H1 (cell line): ENCODE results near the gene IL1RAPL1. TPM values are rescaled to one million over a fixed set of nuclear protein-coding genes. Genes with fewer than 3 reads are reported as not detected.

Experiments used
- CTCF ChIA-PET: fragments of 300-600 bp; sonication (Branson Sonifier 250); formaldehyde crosslinking; loops from one replicate; lab custom pipeline; 2021; ENCODE audit not compliant: partially characterized antibody; lab: Charles Lee
- POLR2A ChIA-PET: fragments of 300-600 bp; sonication (Branson Sonifier 250); formaldehyde crosslinking; loops from one replicate; lab custom pipeline; 2021; ENCODE audit warnings: inconsistent platforms; ENCODE audit not compliant: partially characterized antibody; lab: Charles Lee
- DNase-seq, 2 experiments: peaks; one replicate each; pipeline versions ENCODE4 v3.0.0 to v3.0.0-alpha.2; 2010 to 2022; ENCODE audit warnings: low spot score in 2 of 2, low read depth in 1 of 2, mixed read lengths in 1 of 2
- FAIRE-seq: peaks from 2 replicates; lab custom pipeline; 2011; peaks lifted over from hg19 to GRCh38; lab: Jason Lieb, UNC
- H2AFZ ChIP-seq: 2 replicates; pipeline ENCODE4 v1.8.1; 2012; ENCODE audit warnings: low read length, inconsistent platforms
- H2AK5ac ChIP-seq: 2 replicates; pipeline ENCODE4 v1.6.1; 2013; ENCODE audit warnings: low read depth, low read length
- H2BK120ac ChIP-seq: replicated peaks from 2 replicates; pipeline ENCODE3; 2013; ENCODE audit warnings: low read depth, low read length, inconsistent platforms
- H2BK12ac ChIP-seq: 2 replicates; pipeline ENCODE4 v1.6.1; 2013; ENCODE audit warnings: low read depth, low read length
- H2BK15ac ChIP-seq: 2 replicates; pipeline ENCODE4 v1.6.1; 2013; ENCODE audit warnings: low read length
- H2BK20ac ChIP-seq: 2 replicates; pipeline ENCODE4 v1.6.1; 2013; ENCODE audit warnings: low read length
- H2BK5ac ChIP-seq: 2 replicates; pipeline ENCODE4 v1.6.1; 2013; ENCODE audit warnings: low read depth, low read length
- H3K14ac ChIP-seq: 2 replicates; pipeline ENCODE4 v1.6.1; 2013; ENCODE audit warnings: inconsistent platforms; ENCODE audit not compliant: insufficient read length
- H3K18ac ChIP-seq: 2 replicates; pipeline ENCODE4 v1.6.1; 2013; ENCODE audit warnings: low read length; ENCODE audit errors: extremely low read depth
- H3K23ac ChIP-seq: 2 replicates; pipeline ENCODE4 v1.6.1; 2013; ENCODE audit warnings: inconsistent platforms; ENCODE audit not compliant: insufficient read length
- H3K23me2 ChIP-seq: 2 replicates; pipeline ENCODE4 v1.6.1; 2013; ENCODE audit warnings: low read depth, low read length
- H3K27ac ChIP-seq: 2 replicates; pipeline ENCODE4 v1.6.1; 2011; ENCODE audit warnings: low read depth, low read length, inconsistent platforms
- H3K27me3 ChIP-seq, 4 experiments: replicated peaks in 1 of 4; 1 replicate in 1 of 4; 2 replicates in 3 of 4; pipeline versions ENCODE4 v1.6.1 to v1.8.1; 2011 to 2013; ENCODE audit warnings: low read length in 3 of 4, mild to moderate bottlenecking in 3 of 4, inconsistent platforms in 2 of 4, mixed read lengths in 2 of 4, moderate library complexity in 1 of 4; ENCODE audit not compliant: control insufficient read depth in 3 of 4, insufficient read depth in 3 of 4; ENCODE audit errors: extremely low read depth in 1 of 4
- H3K36me3 ChIP-seq, 4 experiments: 2 replicates each; pipeline versions ENCODE4 v1.6.1 to v1.8.1; 2011 to 2013; ENCODE audit warnings: mild to moderate bottlenecking in 4 of 4, low read length in 3 of 4, moderate library complexity in 2 of 4, control low read depth in 1 of 4, inconsistent platforms in 1 of 4; ENCODE audit not compliant: insufficient read depth in 4 of 4, control insufficient read depth in 2 of 4
- H3K4ac ChIP-seq: replicated peaks from 2 replicates; pipeline ENCODE3; 2013; ENCODE audit warnings: low read length, low read depth, mixed read lengths, inconsistent platforms; ENCODE audit not compliant: insufficient read length
- H3K4me1 ChIP-seq, 4 experiments: replicated peaks in 1 of 4; 1 replicate in 1 of 4; 2 replicates in 3 of 4; pipeline versions ENCODE4 v1.6.1 to v1.8.1; 2011 to 2013; ENCODE audit warnings: low read length in 3 of 4, inconsistent platforms in 2 of 4, mixed read lengths in 1 of 4; ENCODE audit not compliant: insufficient read depth in 4 of 4, control insufficient read depth in 3 of 4
- H3K4me2 ChIP-seq, 2 experiments: 2 replicates each; pipeline versions ENCODE4 v1.6.1 to v1.8.1; 2011 to 2013; ENCODE audit warnings: low read depth in 2 of 2, low read length in 2 of 2, control low read depth in 1 of 2, inconsistent platforms in 1 of 2, mild to moderate bottlenecking in 1 of 2; ENCODE audit not compliant: insufficient read depth in 1 of 2
- H3K4me3 ChIP-seq, 4 experiments: fragments of 200-600, 300-600 bp in 1 of 4; sonication (generic), shearing (Covaris generic), sonication (Bioruptor Twin) in 1 of 4; 2 replicates each; pipeline versions ENCODE4 v1.5.1 to v1.8.1; 2011 to 2016; ENCODE audit warnings: low read length in 4 of 4, low read depth in 3 of 4, control low read depth in 2 of 4, inconsistent platforms in 2 of 4, mild to moderate bottlenecking in 2 of 4, mixed read lengths in 1 of 4, moderate library complexity in 1 of 4; ENCODE audit not compliant: insufficient read depth in 2 of 4; ENCODE audit errors: extremely low read depth in 1 of 4
- H3K56ac ChIP-seq: replicated peaks from 2 replicates; pipeline ENCODE3; 2013; ENCODE audit warnings: low read depth, mild to moderate bottlenecking, mixed read lengths, low read length, inconsistent platforms; ENCODE audit not compliant: insufficient read length
- H3K79me1 ChIP-seq: 2 replicates; pipeline ENCODE4 v1.6.1; 2013; ENCODE audit warnings: low read depth, low read length, control low read depth
- H3K79me2 ChIP-seq, 2 experiments: 2 replicates each; pipeline versions ENCODE4 v1.6.1 to v1.8.1; 2012 to 2013; ENCODE audit warnings: low read length in 2 of 2, mild to moderate bottlenecking in 2 of 2, inconsistent platforms in 1 of 2; ENCODE audit not compliant: insufficient read depth in 2 of 2, control insufficient read depth in 1 of 2
- H3K9ac ChIP-seq, 4 experiments: replicated peaks in 1 of 4; 1 replicate in 1 of 4; 2 replicates in 3 of 4; pipeline versions ENCODE4 v1.6.1 to v1.8.1; 2011 to 2013; ENCODE audit warnings: low read depth in 3 of 4, low read length in 3 of 4, control low read depth in 2 of 4, mild to moderate bottlenecking in 2 of 4, moderate library complexity in 2 of 4, inconsistent platforms in 1 of 4; ENCODE audit errors: extremely low read depth in 1 of 4
- H3K9me3 ChIP-seq, 2 experiments: 2 replicates each; pipeline versions ENCODE4 v1.6.1 to v1.8.1; 2012 to 2013; ENCODE audit warnings: mild to moderate bottlenecking in 2 of 2, moderate library complexity in 2 of 2, control low read depth in 1 of 2, inconsistent platforms in 1 of 2, low read depth in 1 of 2, low read length in 1 of 2, mixed read lengths in 1 of 2; ENCODE audit not compliant: insufficient read depth in 2 of 2
- H4K20me1 ChIP-seq, 2 experiments: replicated peaks in 1 of 2; 2 replicates each; pipeline versions ENCODE3 to v1.8.1; 2011 to 2013; ENCODE audit warnings: inconsistent platforms in 2 of 2, low read length in 2 of 2, mild to moderate bottlenecking in 1 of 2; ENCODE audit not compliant: insufficient read depth in 2 of 2, control insufficient read depth in 1 of 2
- H4K5ac ChIP-seq: 2 replicates; pipeline ENCODE4 v1.6.1; 2013; ENCODE audit warnings: low read length, low read depth, mixed read lengths, inconsistent platforms; ENCODE audit not compliant: insufficient read length
- H4K8ac ChIP-seq: 2 replicates; pipeline ENCODE4 v1.8.0; 2013; ENCODE audit warnings: mild to moderate bottlenecking, moderate library complexity, low read length, inconsistent platforms; ENCODE audit not compliant: insufficient read depth; ENCODE audit errors: extremely low read depth
- H4K91ac ChIP-seq: replicated peaks from 2 replicates; pipeline ENCODE3; 2013; ENCODE audit warnings: low read length, mixed read lengths, inconsistent platforms; ENCODE audit not compliant: insufficient read length
- CBX8 ChIP-seq: fragments of 300-800, 300-1000 bp; sonication (generic); IDR thresholded peaks from 2 replicates; pipeline ENCODE4 v1.7.1; 2016; ENCODE audit warnings: low read depth, low read length, borderline replicate concordance
- CREB1 ChIP-seq: IDR thresholded peaks from 2 replicates; pipeline ENCODE4 v1.6.1; 2012; ENCODE audit warnings: inconsistent platforms
- JUND ChIP-seq: IDR thresholded peaks from 2 replicates; pipeline ENCODE4 v1.6.1; 2011; ENCODE audit warnings: mild to moderate bottlenecking, improper control_type of control experiment, low read length
- PHF8 ChIP-seq: fragments of 200-600 bp; sonication (generic); conservative IDR thresholded peaks from 2 replicates; pipeline ENCODE4 v1.7.1; 2012; ENCODE audit warnings: low read depth, mild to moderate bottlenecking, inconsistent platforms, low read length, moderate library complexity
- POU5F1 ChIP-seq: IDR thresholded peaks from 2 replicates; pipeline ENCODE4 v1.6.1; 2011; ENCODE audit warnings: low read depth, mild to moderate bottlenecking, low read length, moderate library complexity
- RXRA ChIP-seq: IDR thresholded peaks from 2 replicates; pipeline ENCODE4 v1.6.1; 2011; ENCODE audit warnings: low read depth, mild to moderate bottlenecking, low read length, moderate library complexity; ENCODE audit not compliant: insufficient read depth
- SIX5 ChIP-seq: IDR thresholded peaks from 2 replicates; pipeline ENCODE4 v1.6.1; 2011; ENCODE audit warnings: mild to moderate bottlenecking, low read depth, low read length
- WGBS, 2 experiments: shearing (Covaris generic) in 1 of 2; methylation state at CpG; one replicate each; pipeline versions ENCODE4 v1.1.6 to v1.1.7; 2013 to 2015; ENCODE audit warnings: low lambda C conversion rate in 2 of 2, mixed read lengths in 2 of 2, inconsistent platforms in 1 of 2, low coverage in 1 of 2, missing lambda C conversion rate in 1 of 2; ENCODE audit not compliant: insufficient replicate concordance in 2 of 2, insufficient coverage in 1 of 2, insufficient read length in 1 of 2; ENCODE audit errors: extremely low coverage in 1 of 2, missing lambda C conversion rate in 1 of 2; 5-methylcytosine and 5-hydroxymethylcytosine counted together
- polyA plus RNA-seq, 7 experiments: library from polyadenylated mRNA; depleted of rRNA in 3 of 7; stranded (reverse) in 5 of 7; unstranded in 2 of 7; fragments of >200 nt in 5 of 7; fragments of 200-250 nt in 2 of 7; gene quantifications; 1 replicate in 5 of 7; 2 replicates in 1 of 7; 4 replicates in 1 of 7; pipeline versions ENCODE4 v1.2.1 to v1.2.3, GENCODE V29; 2011 to 2013; ENCODE audit warnings: missing spikeins in 2 of 7, mixed read lengths in 2 of 7
- total RNA-seq: library from RNA; stranded (reverse); fragmentation: NEBNext Ultra II Directional; extraction: Animal tissue kit (Norgen Biotek cat#: 25700); gene quantifications from 2 replicates; pipeline ENCODE4 v1.2.1, GENCODE V29; 2021

The IL1RAPL1 gene
- total and polyA plus RNA-seq, 2 of the 8 experiments (the other 6 are each of a cell fraction or from before 2014, with no cell fraction given), result 0.11 to 0.35 TPM

GRCh38 chrX:28835991-28836390 is 248.7 kb downstream of the IL1RAPL1 start:
- no peak for TF ChIP-seq CREB1
- TF ChIP-seq SIX5, result no peak
- TF ChIP-seq RXRA, result no peak
- no peak for TF ChIP-seq CBX8
- no peak for TF ChIP-seq POU5F1
- no peak for TF ChIP-seq PHF8
- TF ChIP-seq JUND, result no peak
- TF ChIP-seq, all 59 proteins: peak for 0
- Histone ChIP-seq H2BK5ac (no peak overlapping the region), H3K9me3 (no peaks in the 10 kb centered on the region), H3K27ac (no peak overlapping the region), H3K4me1 (no peaks in the 10 kb centered on the region), H3K18ac (no peak overlapping the region), H2BK12ac (no peak overlapping the region), H4K5ac (no peak overlapping the region), H3K79me1 (no peaks in the 10 kb centered on the region), H3K14ac (no peak overlapping the region), H3K56ac (no peak overlapping the region), H4K20me1 (no peaks in the 10 kb centered on the region), H2AFZ (no peak overlapping the region), H3K23ac (no peak overlapping the region), H3K23me2 (no peaks in the 10 kb centered on the region), H3K9ac (no peak overlapping the region), H2BK120ac (no peak overlapping the region), H2BK15ac (no peak overlapping the region), H3K27me3 (no peaks in the 10 kb centered on the region), H2AK5ac (no peak overlapping the region), H4K91ac (no peak overlapping the region), H3K4me2 (no peak overlapping the region), H3K79me2 (no peaks in the 10 kb centered on the region), H4K8ac (no peak overlapping the region), H3K4me3 (no peak overlapping the region), H3K36me3 (no peaks in the 10 kb centered on the region), H2BK20ac (no peak overlapping the region), H3K4ac (no peak overlapping the region)
- ChIA-PET CTCF (interaction anchor here (0.8 kb wide), 1 partner anchor 14 kb away, joined by 3 read pairs; no protein-coding TSS in a partner anchor), POLR2A (no interaction called here)
- FAIRE-seq (no peak), DNase-seq (no peak)
- WGBS, 2 experiments, result 92% methylated on average over 1 of the region's 1 CpG; no CpG with 5 or more reads in 1 of the 2 experiments
